Measurements from ENCODE around the gene OR6C4. TPM values are rescaled to one million over a fixed set of nuclear protein-coding genes. Genes with fewer than 3 reads are reported as not detected.
"Not testable (repeated sequence)": the region's sequence is repeated elsewhere in the genome, so short reads cannot be mapped to it uniquely, and the experiment has no call there.

OR6C4 gene
- total RNA-seq, result not detected

DNA sequence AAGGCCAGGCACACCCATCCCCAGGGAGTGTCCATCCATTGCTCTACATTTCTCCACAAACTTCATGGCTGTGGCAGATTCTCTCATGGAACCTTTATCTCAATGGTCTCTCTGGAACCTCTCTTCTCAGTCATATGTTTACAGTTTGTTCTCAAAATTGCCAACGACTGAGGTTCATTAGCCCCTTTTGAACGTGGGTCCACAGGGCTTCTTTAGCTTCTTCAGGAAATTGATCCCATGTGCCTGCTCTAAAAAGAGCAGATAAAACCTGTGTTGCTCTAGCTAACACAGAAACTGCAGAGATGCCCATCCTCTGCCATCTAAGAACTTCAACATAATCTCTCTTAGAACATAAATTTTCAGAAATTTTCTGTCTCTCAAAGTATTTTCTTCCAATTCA is at the start of gene OR6C4:
TSS of gene OR6C4 (plus strand) at position 301 of the 400 bp plus-strand sequence. CDS start 1,625 bp downstream, outside the sequence.
- Histone ChIP-seq H3K27me3 (no peaks in the 10 kb centered on the region), H3K4me1 (no peaks in the 10 kb centered on the region), H3K4me3 (no peak within 1 kb of the TSS), H3K36me3 (no peaks in the 10 kb centered on the region), H3K9me3 (no peaks in the 10 kb centered on the region), H3K27ac (no peak within 1 kb of the TSS)
- ATAC-seq (ENCODE audit: low FRiP score in 2 of 2) (no peak), DNase-seq (no peak)
- WGBS, 2 donors, result 34 to 48% methylated on average over 2 of the region's 2 CpGs
- TF ChIP-seq, protein P1, sequence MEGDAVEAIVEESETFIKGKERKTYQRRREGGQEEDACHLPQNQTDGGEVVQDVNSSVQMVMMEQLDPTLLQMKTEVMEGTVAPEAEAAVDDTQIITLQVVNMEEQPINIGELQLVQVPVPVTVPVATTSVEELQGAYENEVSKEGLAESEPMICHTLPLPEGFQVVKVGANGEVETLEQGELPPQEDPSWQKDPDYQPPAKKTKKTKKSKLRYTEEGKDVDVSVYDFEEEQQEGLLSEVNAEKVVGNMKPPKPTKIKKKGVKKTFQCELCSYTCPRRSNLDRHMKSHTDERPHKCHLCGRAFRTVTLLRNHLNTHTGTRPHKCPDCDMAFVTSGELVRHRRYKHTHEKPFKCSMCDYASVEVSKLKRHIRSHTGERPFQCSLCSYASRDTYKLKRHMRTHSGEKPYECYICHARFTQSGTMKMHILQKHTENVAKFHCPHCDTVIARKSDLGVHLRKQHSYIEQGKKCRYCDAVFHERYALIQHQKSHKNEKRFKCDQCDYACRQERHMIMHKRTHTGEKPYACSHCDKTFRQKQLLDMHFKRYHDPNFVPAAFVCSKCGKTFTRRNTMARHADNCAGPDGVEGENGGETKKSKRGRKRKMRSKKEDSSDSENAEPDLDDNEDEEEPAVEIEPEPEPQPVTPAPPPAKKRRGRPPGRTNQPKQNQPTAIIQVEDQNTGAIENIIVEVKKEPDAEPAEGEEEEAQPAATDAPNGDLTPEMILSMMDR (IDR thresholded peaks at IDR 0.05), result no peak
- TF ChIP-seq POLR2AphosphoS5 (IDR thresholded peaks at IDR 0.05) (no peak), EP300 (IDR thresholded peaks at IDR 0.05) (no peak)

DNA sequence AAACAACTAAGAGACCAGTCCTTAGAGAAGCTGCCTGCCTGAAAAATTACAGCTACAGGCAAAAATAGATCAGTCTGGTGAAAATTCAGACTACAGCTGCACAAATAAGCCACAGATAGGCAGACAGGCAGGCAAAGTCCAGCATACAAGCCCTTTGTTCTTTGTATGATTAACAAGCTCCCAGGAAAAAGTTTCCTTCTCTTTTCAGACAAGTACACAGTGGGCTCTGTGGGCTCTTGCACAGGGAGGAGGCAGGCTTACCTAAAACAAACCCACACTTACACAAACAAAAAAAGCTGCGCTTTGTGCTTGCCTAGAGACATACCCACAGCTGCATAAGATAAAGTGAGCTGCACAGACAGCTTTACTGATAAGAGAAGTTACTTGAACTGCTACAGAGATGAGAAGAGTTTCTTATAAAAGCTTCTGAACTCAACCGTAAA is 49.6 kb upstream of the OR6C4 start:
- Histone ChIP-seq H3K4me3 (no peak overlapping the region), H3K4me1 (no peaks in the 10 kb centered on the region), H3K27me3 (no peaks in the 10 kb centered on the region), H3K36me3 (no peaks in the 10 kb centered on the region), H3K9me3 (no peaks in the 10 kb centered on the region), H3K27ac (no peak overlapping the region)
- TF ChIP-seq POLR2A (IDR thresholded peaks at IDR 0.05), result no peak
- TF ChIP-seq EP300 (IDR thresholded peaks at IDR 0.05), result no peak
- DNase-seq (no peak), ATAC-seq (ENCODE audit: low FRiP score in 2 of 2) (no peak)
- 16 to 43% methylated on average over 2 of the region's 2 CpGs for WGBS, 2 donors

DNA sequence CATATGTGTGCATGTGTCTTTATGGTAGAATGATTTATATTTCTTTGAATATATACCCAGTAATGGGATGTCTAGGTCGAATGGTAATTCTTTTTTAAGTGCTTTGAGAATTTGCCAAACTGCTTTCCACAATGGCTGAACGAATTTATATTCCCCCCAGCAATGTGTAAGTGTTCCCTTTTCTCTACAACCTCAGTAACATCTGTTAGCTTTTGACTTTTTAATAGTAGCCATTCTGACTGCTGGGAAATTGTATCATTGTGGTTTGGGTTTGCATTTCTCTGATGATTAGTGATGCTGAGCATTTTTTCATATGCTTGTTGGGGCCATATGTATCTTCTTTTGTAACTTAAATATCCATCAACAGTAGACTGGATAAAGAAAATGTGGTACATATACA is 47.8 kb upstream of the OR6C4 start:
- no peaks in the 10 kb centered on the region for H3K9me3 ChIP-seq
- TF ChIP-seq POLR2A (IDR thresholded peaks at IDR 0.05) (no peak), POLR2AphosphoS5 (IDR thresholded peaks at IDR 0.05) (no peak), EP300 (IDR thresholded peaks at IDR 0.05) (no peak)
- TF ChIP-seq, protein P1 (IDR thresholded peaks at IDR 0.05), result no peak
- no peak overlapping the region for H3K27ac ChIP-seq
- 42 to 48% methylated on average over 2 of the region's 2 CpGs for WGBS, 2 donors
- H3K27me3 ChIP-seq, result no peaks in the 10 kb centered on the region
- H3K4me3 ChIP-seq, result no peak overlapping the region
- H3K36me3 ChIP-seq, result no peaks in the 10 kb centered on the region
- ATAC-seq (ENCODE audit: low FRiP score in 2 of 2) (no peak), DNase-seq (no peak)
- H3K4me1 ChIP-seq, result no peaks in the 10 kb centered on the region

DNA sequence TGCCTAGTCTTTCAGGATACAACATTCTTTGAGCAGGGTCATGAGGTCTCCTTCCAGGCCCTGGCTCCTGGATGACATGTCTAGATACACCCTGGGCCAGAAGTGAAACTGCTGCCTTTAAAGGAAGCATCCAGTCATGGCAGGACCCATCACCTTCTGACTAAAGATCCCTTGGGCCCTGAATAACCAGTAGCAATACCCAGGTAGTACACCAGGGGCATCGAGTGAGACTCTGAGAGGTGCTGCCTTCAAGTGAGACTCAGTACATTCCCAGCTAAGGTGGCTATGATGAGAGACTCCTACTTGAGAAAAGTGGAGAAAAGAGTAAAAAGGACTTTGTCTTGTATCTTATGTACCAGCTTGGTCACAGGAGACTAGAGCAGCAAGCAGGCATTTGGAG is 33.7 kb upstream of the OR6C4 start:
- 92 to 100% methylated on average over 1 of the region's 1 CpG for WGBS, 2 donors
- Histone ChIP-seq H3K9me3 (no peaks in the 10 kb centered on the region), H3K4me1 (no peaks in the 10 kb centered on the region), H3K27ac (no peak overlapping the region), H3K36me3 (no peaks in the 10 kb centered on the region), H3K27me3 (no peaks in the 10 kb centered on the region), H3K4me3 (no peak overlapping the region)
- TF ChIP-seq EP300 (IDR thresholded peaks at IDR 0.05), result no peak
- TF ChIP-seq POLR2AphosphoS5 (IDR thresholded peaks at IDR 0.05), result no peak
- no peak for TF ChIP-seq POLR2A (IDR thresholded peaks at IDR 0.05)
- TF ChIP-seq, protein P1 (IDR thresholded peaks at IDR 0.05), result no peak
- ATAC-seq (ENCODE audit: low FRiP score in 2 of 2) (no peak), DNase-seq (no peak)

DNA sequence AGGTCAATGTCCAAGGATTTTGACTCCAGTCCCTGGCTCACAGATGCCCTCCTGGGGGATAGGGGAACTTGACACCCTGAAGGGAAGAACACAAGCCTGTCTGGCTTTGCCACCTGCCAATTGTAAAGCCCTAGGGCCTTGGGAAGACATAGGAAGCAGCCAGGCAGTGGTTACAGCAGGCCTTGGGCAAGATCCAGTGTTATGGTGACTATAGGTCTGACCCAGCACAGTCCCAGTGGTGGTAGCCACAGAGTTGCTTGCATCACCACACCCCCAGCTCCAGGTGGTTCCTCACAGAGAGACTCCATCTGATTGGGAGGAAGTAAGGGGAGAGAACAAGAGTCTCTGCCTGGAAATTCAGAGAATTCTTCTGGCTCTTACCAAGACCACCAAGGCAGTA is 33.0 kb upstream of the OR6C4 start:
- Histone ChIP-seq H3K9me3 (no peaks in the 10 kb centered on the region), H3K27ac (no peak overlapping the region), H3K4me3 (no peak overlapping the region), H3K36me3 (no peaks in the 10 kb centered on the region), H3K27me3 (no peaks in the 10 kb centered on the region), H3K4me1 (no peaks in the 10 kb centered on the region)
- no peak for ATAC-seq (ENCODE audit: low FRiP score in 2 of 2)
- no peak for DNase-seq
- no peak for TF ChIP-seq POLR2AphosphoS5 (IDR thresholded peaks at IDR 0.05)
- no peak for TF ChIP-seq POLR2A (IDR thresholded peaks at IDR 0.05)
- TF ChIP-seq, protein P1 (IDR thresholded peaks at IDR 0.05), result no peak
- no peak for TF ChIP-seq EP300 (IDR thresholded peaks at IDR 0.05)

DNA sequence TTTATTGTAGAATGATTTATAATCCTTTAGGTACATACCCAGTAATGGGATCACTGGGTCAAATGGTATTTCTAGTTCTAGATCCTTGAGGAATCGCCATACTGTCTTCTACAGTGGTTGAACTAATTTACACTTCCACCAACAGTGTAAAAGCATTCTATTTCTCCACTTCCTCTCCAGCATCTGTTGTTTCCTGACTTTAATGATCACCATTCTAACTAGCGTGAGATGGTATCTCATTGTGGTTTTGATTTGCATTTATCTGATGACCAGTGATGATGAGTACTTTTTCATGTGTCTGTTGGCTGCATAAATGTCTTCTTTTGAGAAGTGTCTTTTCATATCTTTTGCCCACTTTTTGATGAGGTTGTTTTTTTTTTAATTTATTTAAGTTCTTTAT is 1.2 kb upstream of the OR6C4 start:
- H3K4me1 ChIP-seq; H3K36me3 ChIP-seq; H3K27ac ChIP-seq; H3K4me3 ChIP-seq; ATAC-seq (ENCODE audit: low FRiP score in 2 of 2); H3K27me3 ChIP-seq; H3K9me3 ChIP-seq; DNase-seq: not testable (repeated sequence)
- 61 to 73% methylated on average over 2 of the region's 2 CpGs for WGBS, 2 donors
